K562 (cell line): Measurements from ENCODE around the gene AICDA. TPM values are rescaled to one million over a fixed set of nuclear protein-coding genes. Genes with fewer than 3 reads are reported as not detected.

Experiments used
- ATAC-seq: fragments of 200-7000 bp; cut with Tn5 transposase; 3 replicates; pipeline ENCODE4 v1.9.1; 2020; ENCODE audit warnings: moderate library complexity
- Bru-seq: library from RNA; stranded (reverse); fragments of 400-500 nt; gene quantifications from one replicate; lab custom pipeline; 2021; lab: Mats Ljungman, UMichigan
- BruChase-seq, 2 experiments: library from RNA; stranded (reverse); fragments of 400-500 nt; gene quantifications; one replicate each; lab custom pipeline; 2021; lab: Mats Ljungman, UMichigan
- BruUV-seq: library from RNA; stranded (reverse); fragments of 400-500 nt; replicated peaks from 2 replicates; lab custom pipeline; 2021; lab: Mats Ljungman, UMichigan
- CTCF ChIA-PET: fragments of 300-600 bp; formaldehyde crosslinking; extraction: SDS; loops from one replicate; lab custom pipeline; 2021; ENCODE audit warnings: low intra/inter-chr PET ratio; lab: Yijun Ruan, JAX
- POLR2A ChIA-PET: fragments of 300-600, 350-650 bp; sonication (Branson Sonifier 250); formaldehyde crosslinking; extraction: SDS; loops from one replicate; lab custom pipeline; 2021; ENCODE audit warnings: antibody characterized with exemption, inconsistent platforms; lab: Yijun Ruan, JAX
- DNase-seq, 4 experiments: peaks; one replicate each; pipeline versions ENCODE4 v3.0.0 to v3.0.0-alpha.2; 2011 to 2018; ENCODE audit warnings: low spot score in 3 of 4, mixed read lengths in 3 of 4; ENCODE audit errors: extremely low read depth in 1 of 4
- FAIRE-seq: peaks from 2 replicates; lab custom pipeline; 2011; peaks lifted over from hg19 to GRCh38; lab: Jason Lieb, UNC
- H2AFZ ChIP-seq: 2 replicates; pipeline ENCODE4 v1.6.0; 2011; ENCODE audit warnings: low read depth, low read length, control low read depth, inconsistent platforms
- H3K27ac ChIP-seq: fragments of 200-600 bp; 3 replicates; pipeline ENCODE4 v1.8.0; 2011; ENCODE audit warnings: low read depth, mild to moderate bottlenecking, control low read depth, inconsistent platforms, low read length, moderate library complexity, mixed read lengths; ENCODE audit errors: extremely low read depth
- H3K27me3 ChIP-seq, 2 experiments: fragments of 300-600 bp in 1 of 2; 2 replicates in 1 of 2; 3 replicates in 1 of 2; pipeline versions ENCODE4 v1.6.0 to v1.8.0; 2011; ENCODE audit warnings: inconsistent platforms in 2 of 2, low read length in 2 of 2, mild to moderate bottlenecking in 1 of 2, mixed read lengths in 1 of 2, moderate library complexity in 1 of 2; ENCODE audit not compliant: control insufficient read depth in 2 of 2, insufficient read depth in 2 of 2
- H3K36me3 ChIP-seq: fragments of 300-600 bp; 3 replicates; pipeline ENCODE4 v1.8.0; 2011; ENCODE audit warnings: mild to moderate bottlenecking, low read length, inconsistent platforms; ENCODE audit not compliant: control insufficient read depth, insufficient read depth
- H3K4me1 ChIP-seq, 2 experiments: fragments of 200-600 bp in 1 of 2; replicated peaks in 1 of 2; 2 replicates in 1 of 2; 3 replicates in 1 of 2; pipeline versions ENCODE4 v1.5.1 to v1.8.0; 2011; ENCODE audit warnings: inconsistent platforms in 2 of 2, low read length in 2 of 2, mild to moderate bottlenecking in 1 of 2, mixed read lengths in 1 of 2, moderate library complexity in 1 of 2; ENCODE audit not compliant: control insufficient read depth in 2 of 2, insufficient read depth in 2 of 2
- H3K4me2 ChIP-seq: 2 replicates; pipeline ENCODE4 v1.6.1; 2011; ENCODE audit warnings: low read length, control low read depth, inconsistent platforms, mixed read lengths; ENCODE audit not compliant: insufficient read depth
- H3K4me3 ChIP-seq: fragments of 200-600 bp; sonication (generic), shearing (Covaris generic); 2 replicates; pipeline ENCODE4 v1.5.1; 2016; ENCODE audit warnings: control low read depth, inconsistent platforms
- H3K79me2 ChIP-seq: fragments of 200-600 bp; 3 replicates; pipeline ENCODE4 v1.8.0; 2011; ENCODE audit warnings: low read length, inconsistent platforms; ENCODE audit not compliant: control insufficient read depth, insufficient read depth
- H3K9ac ChIP-seq, 2 experiments: 2 replicates each; pipeline versions ENCODE4 v1.6.0 to v1.6.1; 2011; ENCODE audit warnings: low read depth in 2 of 2, low read length in 2 of 2, control low read depth in 1 of 2, inconsistent platforms in 1 of 2, mild to moderate bottlenecking in 1 of 2, mixed read lengths in 1 of 2; ENCODE audit not compliant: insufficient read depth in 1 of 2
- H3K9me1 ChIP-seq: one replicate; pipeline ENCODE4 v1.6.0; 2011; ENCODE audit warnings: inconsistent platforms, mild to moderate bottlenecking, low read length, moderate library complexity; ENCODE audit not compliant: control insufficient read depth, insufficient read depth
- H3K9me3 ChIP-seq: replicated peaks from 2 replicates; pipeline ENCODE4 v1.5.1; 2011; ENCODE audit warnings: low read depth, low read length, inconsistent platforms; ENCODE audit not compliant: control insufficient read depth, insufficient read depth
- H4K20me1 ChIP-seq: replicated peaks from 2 replicates; pipeline ENCODE4 v1.6.1; 2011; ENCODE audit warnings: low read length, inconsistent platforms, mixed read lengths; ENCODE audit not compliant: control insufficient read depth, insufficient read depth
- CHAMP1 ChIP-seq: fragments of 450-650 bp; IDR thresholded peaks from 2 replicates; pipeline ENCODE4 v1.6.1; 2016; ENCODE audit warnings: mild to moderate bottlenecking
- HMG20A ChIP-seq: fragments of 450-650 bp; formaldehyde crosslinking; conservative IDR thresholded peaks from 2 replicates; pipeline ENCODE4 v1.4.0; 2020; ENCODE audit warnings: mild to moderate bottlenecking, mixed read lengths
- MGA ChIP-seq: fragments of 450-650 bp; IDR thresholded peaks from 2 replicates; pipeline ENCODE4 v1.6.1; 2016; ENCODE audit warnings: mild to moderate bottlenecking, moderate library complexity
- PHB2 ChIP-seq: fragments of 450-650 bp; IDR thresholded peaks from 2 replicates; pipeline ENCODE4 v1.6.1; 2017; ENCODE audit warnings: low read depth
- TCF7 ChIP-seq: sonication (generic); IDR thresholded peaks from 2 replicates; pipeline ENCODE4 v1.6.1; 2016; ENCODE audit warnings: antibody characterized with exemption, borderline replicate concordance
- WGBS: fragments of 100-300 bp; shearing (Covaris generic); methylation state at CpG from one replicate; pipeline ENCODE4 v1.1.6; 2016; ENCODE audit warnings: low coverage, mixed read lengths; ENCODE audit not compliant: insufficient coverage; ENCODE audit errors: missing lambda C conversion rate; 5-methylcytosine and 5-hydroxymethylcytosine counted together
- in situ Hi-C: fragments of 300-500 bp; cut with MboI; formaldehyde crosslinking; loops from 4 replicates; pipeline ENCODE4 v1.15.0; 2018; ENCODE audit warnings: inconsistent platforms, mixed read lengths
- intact Hi-C: fragments of 100-400 bp; cut with micrococcal nuclease; formaldehyde crosslinking; loops from 2 replicates; pipeline ENCODE4 v1.14.2; 2022
- long read RNA-seq, 3 experiments: library from polyadenylated mRNA in 2 of 3; library from RNA in 1 of 3; unstranded in 2 of 3; stranded (forward) in 1 of 3; transcript quantifications; one replicate each; pipeline ENCODE4 v2.0.0, GENCODE V29; 2019 to 2022
- polyA minus RNA-seq, 3 experiments: library from RNA; depleted of rRNA, polyadenylated mRNA; stranded (reverse); fragments of >200 nt; gene quantifications; 2 replicates each; pipeline ENCODE4 v1.2.3, GENCODE V29; 2011
- polyA plus RNA-seq, 8 experiments: library from polyadenylated mRNA; depleted of rRNA in 4 of 8; stranded (reverse) in 5 of 8; unstranded in 3 of 8; fragments of >200 nt; fragmentation: Nextera tagmentation in 2 of 8; fragmentation: Illumina TruSeq in 1 of 8; extraction: Ambion mirVana in 2 of 8; extraction: Trizol in 1 of 8; gene quantifications; 2 replicates each; pipeline versions ENCODE4 v1.2.1 to v1.2.3, GENCODE V29; 2011 to 2014; ENCODE audit warnings: inconsistent platforms in 1 of 8, missing spikeins in 1 of 8
- total RNA-seq, 7 experiments: library from RNA; depleted of rRNA in 6 of 7; stranded (reverse); fragments of >200 nt in 6 of 7; fragmentation: Illumina TruSeq in 2 of 7; extraction: Trizol in 2 of 7; gene quantifications; 2 replicates each; pipeline versions ENCODE4 v1.2.1 to v1.2.3, GENCODE V29; 2011 to 2021; ENCODE audit warnings: low replicate concordance in 1 of 7

Gene AICDA
- total RNA-seq (2011; cell fraction: chromatin; rRNA removed; ENCODE audit: low replicate concordance): not detected in 2 replicates
- not detected in 2 replicates for total RNA-seq (2011; cell fraction: nucleolus; rRNA removed)
- total RNA-seq (2011; cell fraction: nucleoplasm; rRNA removed): not detected in 2 replicates
- total RNA-seq (2014; rRNA removed) (not detected in 2 replicates), total RNA-seq (2014; rRNA removed; fragmentation: Illumina TruSeq; extraction: Trizol) (not detected in 2 replicates), total RNA-seq (2015; rRNA removed; fragmentation: Illumina TruSeq; extraction: Trizol) (not detected in 2 replicates), total RNA-seq (2021) (0.11 TPM in 1 of 2 replicates, not detected in the other), polyA plus RNA-seq (2011; rRNA removed) (not detected in 2 replicates), polyA plus RNA-seq (2014; fragmentation: Illumina TruSeq; extraction: Trizol) (not detected in 2 replicates), polyA plus RNA-seq (2014; fragmentation: Nextera tagmentation; extraction: Ambion mirVana) (not detected), polyA plus RNA-seq (2014; rRNA removed) (not detected in 2 replicates), polyA minus RNA-seq (2011; rRNA and poly(A)+ RNA removed) (not detected in 2 replicates), Bru-seq, nascent RNA (not detected), BruChase-seq, experiment 1, labeled RNA remaining after a 2-hour chase (not detected), BruChase-seq, experiment 2, labeled RNA remaining after a 6-hour chase (not detected)
- polyA plus RNA-seq (2011; cell fraction: cytosol; rRNA removed): not detected in 2 replicates
- polyA plus RNA-seq (2011; cell fraction: nucleus; rRNA removed): not detected in 2 replicates
- not detected in 2 replicates for polyA plus RNA-seq (2012)
- polyA minus RNA-seq (2011; cell fraction: cytosol; rRNA and poly(A)+ RNA removed): not detected in 2 replicates
- polyA minus RNA-seq (2011; cell fraction: nucleus; rRNA and poly(A)+ RNA removed): not detected in 2 replicates
- long read RNA-seq, experiment 1: 0 reads
- long read RNA-seq, experiment 2: 0 reads
- long read RNA-seq, experiment 3: 0 reads

GRCh38 chr12:8612629-8613028 lies at the start of gene AICDA:
Gene AICDA (minus strand): TSS chr12:8612859. CDS start chr12:8612767, 92 bp downstream.
- 0% methylated on average over 1 of the region's 2 CpGs for WGBS
- in situ Hi-C loops (no loop called here), intact Hi-C loops (no loop called here)
- no peak within 1 kb of the TSS for H3K27ac ChIP-seq
- no peak within 1 kb of the TSS for H3K4me3 ChIP-seq
- no TSS peak for BruUV-seq
- no peaks in the 10 kb centered on the region for H3K79me2 ChIP-seq
- ChIA-PET CTCF (no interaction called here), POLR2A (interaction anchor here (0.6 kb wide), 1 partner anchor 302 kb away, joined by 5 read pairs; the partner anchor contains the start of gene PHC1)
- H2AFZ ChIP-seq: no peak within 1 kb of the TSS
- H3K9me3 ChIP-seq: no peaks in the 10 kb centered on the region
- DNase-seq: no peak
- H3K4me2 ChIP-seq: no peak within 1 kb of the TSS
- no peaks in the 10 kb centered on the region; a peak in 1 of 5 replicates for H3K27me3 ChIP-seq
- no peaks in the 10 kb centered on the region; the same call in 1 of the 2 replicates for H4K20me1 ChIP-seq
- H3K9ac ChIP-seq: no peak within 1 kb of the TSS
- FAIRE-seq: no peak
- peaks cover 0 to 5% of the 10 kb centered on the region in 2 experiments; a peak in 2 of 5 replicates for H3K4me1 ChIP-seq
- ATAC-seq: no peak
- no peaks in the 10 kb centered on the region for H3K36me3 ChIP-seq
- H3K9me1 ChIP-seq: no peaks in the 10 kb centered on the region
- no peak for TF ChIP-seq CHAMP1
- no peak for TF ChIP-seq HMG20A (CRISPR knock-in tag)
- TF ChIP-seq TCF7: no peak
- no peak for TF ChIP-seq PHB2
- TF ChIP-seq MGA: no peak
